ENCODE results near the gene CHI3L1. TPM values are rescaled to one million over a fixed set of nuclear protein-coding genes. Genes with fewer than 3 reads are reported as not detected.

CHI3L1 gene
- total and polyA plus RNA-seq, 12 donors: 0.15 to 14.3 (median 2.0) TPM; not detected in 1

DNA sequence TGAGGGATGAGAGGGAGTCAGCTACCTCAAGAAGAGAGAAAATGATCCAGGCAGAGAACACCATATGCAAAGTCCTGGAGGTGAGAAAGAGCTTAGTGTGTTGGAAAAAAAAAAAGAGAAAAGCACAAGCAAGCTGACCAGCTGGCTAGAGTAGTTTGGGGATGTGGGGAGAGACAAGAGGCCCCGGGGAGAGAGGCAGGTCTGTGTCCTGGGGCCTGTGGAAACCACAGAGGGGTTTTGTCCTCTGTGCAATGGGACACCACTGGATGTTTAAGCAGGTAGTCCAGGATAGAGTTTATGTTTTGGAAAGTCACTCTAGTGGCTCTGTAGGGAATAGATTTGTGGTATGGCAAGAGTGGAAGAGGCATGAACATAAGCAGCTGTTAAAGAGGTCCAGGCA is 14.4 kb upstream of the CHI3L1 start:
- Histone ChIP-seq H3K4me3 (no peak overlapping the region), H3K4me1 (peaks cover 0 to 46% (median 16%) of the 10 kb centered on the region in 9 donors), H3K36me3 (no peaks in the 10 kb centered on the region), H3K9me3 (no peaks in the 10 kb centered on the region), H3K27me3 (peaks cover 0 to 3% (median 0%) of the 10 kb centered on the region in 7 donors), H3K27ac (peak overlapping the region in 4 of 10 donors; percentile 19 to 70 (median 56))
- TF ChIP-seq, protein P1, sequence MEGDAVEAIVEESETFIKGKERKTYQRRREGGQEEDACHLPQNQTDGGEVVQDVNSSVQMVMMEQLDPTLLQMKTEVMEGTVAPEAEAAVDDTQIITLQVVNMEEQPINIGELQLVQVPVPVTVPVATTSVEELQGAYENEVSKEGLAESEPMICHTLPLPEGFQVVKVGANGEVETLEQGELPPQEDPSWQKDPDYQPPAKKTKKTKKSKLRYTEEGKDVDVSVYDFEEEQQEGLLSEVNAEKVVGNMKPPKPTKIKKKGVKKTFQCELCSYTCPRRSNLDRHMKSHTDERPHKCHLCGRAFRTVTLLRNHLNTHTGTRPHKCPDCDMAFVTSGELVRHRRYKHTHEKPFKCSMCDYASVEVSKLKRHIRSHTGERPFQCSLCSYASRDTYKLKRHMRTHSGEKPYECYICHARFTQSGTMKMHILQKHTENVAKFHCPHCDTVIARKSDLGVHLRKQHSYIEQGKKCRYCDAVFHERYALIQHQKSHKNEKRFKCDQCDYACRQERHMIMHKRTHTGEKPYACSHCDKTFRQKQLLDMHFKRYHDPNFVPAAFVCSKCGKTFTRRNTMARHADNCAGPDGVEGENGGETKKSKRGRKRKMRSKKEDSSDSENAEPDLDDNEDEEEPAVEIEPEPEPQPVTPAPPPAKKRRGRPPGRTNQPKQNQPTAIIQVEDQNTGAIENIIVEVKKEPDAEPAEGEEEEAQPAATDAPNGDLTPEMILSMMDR (IDR thresholded peaks at IDR 0.05): no peak
- DNase-seq (no peak), ATAC-seq (no peak)
- intact Hi-C loops (cut with DNase I): no loop called here
- WGBS, 2 donors: 66 to 79% methylated on average over 1 of the region's 1 CpG

- no peaks in the 10 kb centered on the region for H3K36me3 ChIP-seq
- ATAC-seq: peak; percentile 52 to 75 (median 70)
- WGBS, 2 donors: 36 to 51% methylated on average over 8 of the region's 8 CpGs
- intact Hi-C loops (cut with DNase I): no loop called here
- peaks cover 0 to 46% (median 16%) of the 10 kb centered on the region in 9 donors for H3K4me1 ChIP-seq
- H3K27me3 ChIP-seq: peaks cover 0 to 3% (median 0%) of the 10 kb centered on the region in 7 donors
- H3K9me3 ChIP-seq: no peaks in the 10 kb centered on the region
- TF ChIP-seq, protein P1 (IDR thresholded peaks at IDR 0.05): no peak
- peak overlapping the region in 8 of 10 donors; percentile 14 to 70 (median 42) for H3K27ac ChIP-seq
- DNase-seq: no peak
- H3K4me3 ChIP-seq: no peak overlapping the region
Measured at GRCh38 chr1:203199816-203200571, 13.5 kb upstream of the CHI3L1 start.

DNA sequence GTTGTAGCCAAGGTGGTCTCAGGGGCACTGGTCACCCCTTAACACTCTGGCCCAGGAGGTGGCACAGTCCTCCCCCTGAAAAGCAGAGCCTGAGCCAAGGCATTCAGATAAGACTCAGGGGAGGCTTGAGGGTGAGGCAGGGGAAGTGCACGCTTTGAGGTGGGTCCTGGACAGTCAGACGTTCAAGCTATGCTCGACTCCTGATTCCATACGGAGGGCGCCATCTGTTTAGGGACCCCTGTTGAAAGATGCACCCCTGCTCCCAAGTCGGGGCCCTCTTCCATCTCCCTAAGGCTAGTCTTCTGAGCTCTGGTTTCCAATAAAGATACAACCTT is 12.9 kb upstream of the CHI3L1 start:
- DNase-seq (no peak), ATAC-seq (no peak)
- intact Hi-C loops (cut with DNase I): no loop called here
- Histone ChIP-seq H3K4me1 (peaks cover 0 to 46% (median 16%) of the 10 kb centered on the region in 9 donors), H3K27ac (peak overlapping the region in 8 of 10 donors; percentile 14 to 70 (median 34)), H3K4me3 (no peak overlapping the region), H3K9me3 (no peaks in the 10 kb centered on the region), H3K36me3 (no peaks in the 10 kb centered on the region), H3K27me3 (peaks cover 0 to 3% (median 0%) of the 10 kb centered on the region in 7 donors)
- WGBS, 2 donors: 82 to 85% methylated on average over 6 of the region's 6 CpGs
- TF ChIP-seq, protein P1 (IDR thresholded peaks at IDR 0.05): no peak

DNA sequence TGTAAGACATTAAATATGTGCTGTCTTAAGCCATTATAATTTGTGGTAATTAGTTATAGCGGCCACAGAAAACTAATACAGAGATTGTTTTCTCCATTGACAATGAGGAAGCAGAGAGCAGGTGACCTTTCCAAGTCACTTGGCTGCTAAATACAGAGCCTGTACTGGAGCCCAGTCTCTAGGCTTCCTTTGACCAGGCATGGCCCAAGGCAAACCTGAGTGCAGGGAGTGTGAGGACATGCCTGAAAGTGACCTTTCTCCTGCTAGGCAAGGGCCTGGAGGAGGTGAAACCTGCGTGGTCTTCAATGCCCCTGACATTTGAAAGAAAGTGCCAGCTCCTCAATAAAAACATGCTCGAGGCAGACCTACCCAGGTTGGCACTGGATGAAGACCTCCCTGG is 12.5 kb upstream of the CHI3L1 start:
- ATAC-seq: no peak
- intact Hi-C loops (cut with DNase I): no loop called here
- no peaks in the 10 kb centered on the region for H3K9me3 ChIP-seq
- H3K36me3 ChIP-seq: no peaks in the 10 kb centered on the region
- no peak overlapping the region for H3K4me3 ChIP-seq
- H3K4me1 ChIP-seq: peaks cover 0 to 46% (median 16%) of the 10 kb centered on the region in 9 donors
- peaks cover 0 to 3% (median 0%) of the 10 kb centered on the region in 7 donors for H3K27me3 ChIP-seq
- TF ChIP-seq, protein P1 (IDR thresholded peaks at IDR 0.05): no peak
- DNase-seq: no peak
- H3K27ac ChIP-seq: peak overlapping the region in 2 of 10 donors; percentile 28 to 70
- 87 to 91% methylated on average over 3 of the region's 3 CpGs for WGBS, 2 donors
